ENCODE measurements around the gene SMC6. TPM values are rescaled to one million over a fixed set of nuclear protein-coding genes. Genes with fewer than 3 reads are reported as not detected.

The SMC6 gene
- total RNA-seq, 2 donors from 2014 or later = 24.8 to 26.4 TPM

- Mint-ChIP-seq H3K9me3 (peaks cover 4% of the 10 kb centered on the region in 2 donors), H3K36me3 (no peaks in the 10 kb centered on the region), H3K27ac (no peak overlapping the region)
- DNase-seq (ENCODE audit: low spot score in 2 of 2) (no peak), ATAC-seq (no peak)
Measured at GRCh38 chr2:17620841-17621240, 132.8 kb downstream of the SMC6 start.

GRCh38 chr2:17620280-17620679 is 133.3 kb downstream of the SMC6 start:
- ATAC-seq = no peak
- Mint-ChIP-seq H3K36me3 (no peaks in the 10 kb centered on the region), H3K27ac (no peak overlapping the region), H3K9me3 (peaks cover 4% of the 10 kb centered on the region in 2 donors)
- no peak for DNase-seq (ENCODE audit: low spot score in 2 of 2)

GRCh38 chr2:17617955-17618354 is 135.7 kb downstream of the SMC6 start:
- no peak for ATAC-seq
- Mint-ChIP-seq H3K9me3 (peaks cover 4% of the 10 kb centered on the region in 2 donors), H3K36me3 (no peaks in the 10 kb centered on the region), H3K27ac (no peak overlapping the region)
- DNase-seq (ENCODE audit: low spot score in 2 of 2) = no peak

GRCh38 chr2:17617516-17617915 is 136.1 kb downstream of the SMC6 start:
- H3K27ac Mint-ChIP-seq = no peak overlapping the region
- ATAC-seq = no peak

GRCh38 chr2:17616405-17616804 is 137.2 kb downstream of the SMC6 start:
- no peak overlapping the region for H3K27ac Mint-ChIP-seq
- no peaks in the 10 kb centered on the region for H3K36me3 Mint-ChIP-seq
- DNase-seq (ENCODE audit: low spot score in 2 of 2) (no peak), ATAC-seq (no peak)
- peaks cover 4% of the 10 kb centered on the region in 2 donors for H3K9me3 Mint-ChIP-seq

More at GRCh38 chr2:17617516-17617915, 136.1 kb downstream of the SMC6 start:
- Mint-ChIP-seq H3K36me3 (no peaks in the 10 kb centered on the region), H3K9me3 (peaks cover 4% of the 10 kb centered on the region in 2 donors)
- no peak for DNase-seq (ENCODE audit: low spot score in 2 of 2)

- Mint-ChIP-seq H3K27ac (no peak overlapping the region), H3K9me3 (peaks cover 4% of the 10 kb centered on the region in 2 donors), H3K36me3 (no peaks in the 10 kb centered on the region)
- no peak for DNase-seq (ENCODE audit: low spot score in 2 of 2)
- ATAC-seq = peak in 1 of 2 donors; percentile 26
Measured at GRCh38 chr2:17615728-17616351, 137.8 kb downstream of the SMC6 start.

- H3K9me3 Mint-ChIP-seq = peaks cover 4% of the 10 kb centered on the region in 2 donors
- DNase-seq (ENCODE audit: low spot score in 2 of 2) (no peak), ATAC-seq (no peak)
- no peak overlapping the region for H3K27ac Mint-ChIP-seq
- no peaks in the 10 kb centered on the region for H3K36me3 Mint-ChIP-seq
Measured at GRCh38 chr2:17615147-17615546, 138.5 kb downstream of the SMC6 start.

- H3K9me3 Mint-ChIP-seq = peaks cover 4% of the 10 kb centered on the region in 2 donors
- no peak for DNase-seq (ENCODE audit: low spot score in 2 of 2)
- ATAC-seq = no peak
- no peak overlapping the region for H3K27ac Mint-ChIP-seq
- no peaks in the 10 kb centered on the region for H3K36me3 Mint-ChIP-seq
Measured at GRCh38 chr2:17614174-17614930, 139.3 kb downstream of the SMC6 start.

Other genes starting within 250 kb of the SMC6 start
- gene RAD51AP2, start 235.4 kb downstream of the SMC6 start, total RNA-seq = not detected
- not detected for gene VSNL1, start 213.1 kb downstream of the SMC6 start, total RNA-seq
- 10 to 100 TPM; 17.9 to 31.5 TPM for gene GEN1, start 328 bp upstream of the SMC6 start, total RNA-seq
- not detected for gene MSGN1, start 62.6 kb upstream of the SMC6 start, total RNA-seq
- gene KCNS3, start 124.9 kb upstream of the SMC6 start, total RNA-seq = not detected